Liver (tissue), 3 donors: Measurements from ENCODE around the gene SEZ6L.

Source experiments
- CTCF ChIP-seq: fragments of 150-350 bp; IDR thresholded peaks from 2 replicates; pipeline ENCODE4 v1.5.1; 2017; ENCODE audit warnings: improper control_type of control experiment, low read depth, low read length; ENCODE audit not compliant: missing input control
- EGR1 ChIP-seq, 2 donors: IDR thresholded peaks; 2 replicates each; pipeline ENCODE4 v1.6.1; 2016 to 2018; ENCODE audit warnings: antibody characterized with exemption in 2 of 2, low read depth in 2 of 2
- FOXA1 ChIP-seq: IDR thresholded peaks from 2 replicates; pipeline ENCODE4 v1.6.1; 2016; ENCODE audit warnings: antibody characterized with exemption
- GABPA ChIP-seq, 2 donors: IDR thresholded peaks in 1 of 2; conservative IDR thresholded peaks in 1 of 2; 2 replicates each; pipeline ENCODE4 v1.6.1; 2016; ENCODE audit warnings: antibody characterized with exemption in 2 of 2, mild to moderate bottlenecking in 1 of 2, moderate library complexity in 1 of 2
- JUND ChIP-seq, 2 donors: IDR thresholded peaks; 2 replicates each; pipeline ENCODE4 v1.6.1; 2016; ENCODE audit warnings: antibody characterized with exemption in 2 of 2
- MAX ChIP-seq: IDR thresholded peaks from 2 replicates; pipeline ENCODE4 v1.6.1; 2016; ENCODE audit warnings: antibody characterized with exemption
- RXRA ChIP-seq, 2 donors: IDR thresholded peaks; 2 replicates each; pipeline ENCODE4 v1.6.1; 2017 to 2018; ENCODE audit warnings: antibody characterized with exemption in 2 of 2, mild to moderate bottlenecking in 1 of 2
- SP1 ChIP-seq: IDR thresholded peaks from 2 replicates; pipeline ENCODE4 v1.6.1; 2018; ENCODE audit warnings: antibody characterized with exemption, mild to moderate bottlenecking
- donor health status: healthy.
- donor health status: healthy.

GRCh38 chr22:26139310-26139709 lies 30.0 kb upstream of the SEZ6L start:
- TF ChIP-seq CTCF, result no peak
- no peak for TF ChIP-seq SP1
- no peak for TF ChIP-seq MAX
- no peak for TF ChIP-seq GABPA (IDR thresholded peaks at IDR 0.05 in 1 of 2, conservative IDR thresholded peaks at IDR 0.05 in 1 of 2)
- TF ChIP-seq FOXA1, result no peak
- no peak for TF ChIP-seq EGR1 (IDR thresholded peaks at IDR 0.05; ENCODE audit: low read depth in 2 of 2)
- no peak for TF ChIP-seq RXRA (IDR thresholded peaks at IDR 0.05)
- TF ChIP-seq JUND (IDR thresholded peaks at IDR 0.05), result no peak
